A549 (cell line): ENCODE data around the gene MUC6. TPM values are rescaled to one million over a fixed set of nuclear protein-coding genes. Genes with fewer than 3 reads are reported as not detected.

ENCODE experiments used
- ATAC-seq, 2 experiments: fragments of 200-7000 bp in 1 of 2; fragments of >200 bp in 1 of 2; cut with Nextera tagmentation in 1 of 2; cut with Tn5 transposase in 1 of 2; 3 replicates each; pipeline versions ENCODE4 v1.8.0 to v1.9.1; 2018 to 2020; ENCODE audit warnings: mild to moderate bottlenecking in 1 of 2, moderate library complexity in 1 of 2
- CTCF ChIA-PET: fragments of 300-600 bp; sonication (Branson Sonifier 250); formaldehyde crosslinking; extraction: SDS; loops from one replicate; lab custom pipeline; 2021; ENCODE audit warnings: antibody characterized with exemption, inconsistent platforms; lab: Yijun Ruan, JAX
- POLR2A ChIA-PET: fragments of 350-600 bp; formaldehyde crosslinking; extraction: SDS; loops from one replicate; lab custom pipeline; 2021; ENCODE audit warnings: antibody characterized with exemption, inconsistent platforms; lab: Yijun Ruan, JAX
- DNase-seq, 2 experiments: peaks; one replicate each; pipeline versions ENCODE4 v3.0.0 to v3.0.0-alpha.2; 2011 to 2016; ENCODE audit warnings: low read depth in 1 of 2, low spot score in 1 of 2
- FAIRE-seq: peaks from 2 replicates; lab custom pipeline; 2011; peaks lifted over from hg19 to GRCh38; lab: Jason Lieb, UNC
- H3K27ac ChIP-seq, 2 experiments: fragments of >200 bp; sonication (Bioruptor Twin); formaldehyde crosslinking; 3 replicates each; pipeline ENCODE4 v1.5.1; 2016 to 2017
- H3K4me1 ChIP-seq: fragments of >200 bp; sonication (Bioruptor Twin); formaldehyde crosslinking; 3 replicates; pipeline ENCODE4 v1.6.1; 2016
- H3K4me2 ChIP-seq: fragments of >200 bp; sonication (Bioruptor Twin); formaldehyde crosslinking; 3 replicates; pipeline ENCODE4 v1.6.1; 2016
- H3K4me3 ChIP-seq: fragments of >200 bp; sonication (Bioruptor Twin); formaldehyde crosslinking; 3 replicates; pipeline ENCODE4 v1.5.1; 2016
- H3K9me3 ChIP-seq: fragments of >200 bp; sonication (Bioruptor Twin); formaldehyde crosslinking; 3 replicates; pipeline ENCODE4 v1.6.1; 2016
- BHLHE40 ChIP-seq: IDR thresholded peaks from 2 replicates; pipeline ENCODE4 v1.6.1; 2012; ENCODE audit warnings: low read depth, low read length, inconsistent platforms
- EP300 ChIP-seq, 2 experiments: fragments of >200 bp; sonication (Bioruptor Twin); formaldehyde crosslinking; IDR thresholded peaks; 2 replicates in 1 of 2; 3 replicates in 1 of 2; pipeline ENCODE4 v1.6.1; 2016 to 2017
- FOSB ChIP-seq: fragments of 250-450 bp; sonication (Bioruptor Pico); IDR thresholded peaks from 2 replicates; pipeline ENCODE4 v1.5.0; 2020; ENCODE audit warnings: mild to moderate bottlenecking, moderate library complexity
- FOXS1 ChIP-seq: fragments of 250-450 bp; sonication (Bioruptor Pico); IDR thresholded peaks from 2 replicates; pipeline ENCODE4 v1.5.0; 2020; ENCODE audit warnings: mild to moderate bottlenecking, moderate library complexity
- HDAC2 ChIP-seq: fragments of 200-600 bp; sonication (generic); IDR thresholded peaks from 2 replicates; pipeline ENCODE4 v1.6.1; 2016
- HEYL ChIP-seq: fragments of 250-450 bp; sonication (Bioruptor Pico); IDR thresholded peaks from 2 replicates; pipeline ENCODE4 v1.8.0; 2021; ENCODE audit warnings: mild to moderate bottlenecking, moderate library complexity
- KDM5A ChIP-seq: fragments of 200-600 bp; sonication (generic); IDR thresholded peaks from 2 replicates; pipeline ENCODE4 v1.6.1; 2016; ENCODE audit warnings: antibody characterized with exemption, mild to moderate bottlenecking
- MAFK ChIP-seq: fragments of 450-650 bp; IDR thresholded peaks from 2 replicates; pipeline ENCODE4 v1.6.1; 2014; ENCODE audit not compliant: partially characterized antibody
- MAX ChIP-seq: IDR thresholded peaks from 2 replicates; pipeline ENCODE4 v1.6.1; 2012
- MAZ ChIP-seq: fragments of 150-350 bp; IDR thresholded peaks from 2 replicates; pipeline ENCODE4 v1.6.1; 2014; ENCODE audit warnings: antibody characterized with exemption, low read depth, low read length, borderline replicate concordance
- MYC ChIP-seq: IDR thresholded peaks from 2 replicates; pipeline ENCODE4 v1.6.1; 2012; ENCODE audit warnings: mild to moderate bottlenecking, inconsistent platforms, low read length, improper control_type of control experiment, borderline replicate concordance
- NFE2L2 ChIP-seq: fragments of 150-350 bp; conservative IDR thresholded peaks from 2 replicates; pipeline ENCODE4 v1.6.1; 2014; ENCODE audit warnings: low read length
- NR3C1 ChIP-seq: fragments of >200 bp; sonication (Bioruptor Twin); formaldehyde crosslinking; IDR thresholded peaks from 3 replicates; pipeline ENCODE4 v1.6.1; 2017
- POLR2A ChIP-seq: IDR thresholded peaks from 2 replicates; pipeline ENCODE4 v1.6.1; 2012; ENCODE audit warnings: mild to moderate bottlenecking, low read length
- POLR2AphosphoS2 ChIP-seq: conservative IDR thresholded peaks from 2 replicates; pipeline ENCODE4 v1.6.1; 2012; ENCODE audit warnings: low read length, improper control_type of control experiment, inconsistent platforms
- RARB ChIP-seq: fragments of 250-450 bp; sonication (Bioruptor Pico); IDR thresholded peaks from 2 replicates; pipeline ENCODE4 v1.8.0; 2021; ENCODE audit warnings: mild to moderate bottlenecking, moderate library complexity
- RFX5 ChIP-seq: fragments of 450-650 bp; IDR thresholded peaks from 2 replicates; pipeline ENCODE4 v1.7.1; 2014; ENCODE audit warnings: antibody characterized with exemption, mild to moderate bottlenecking, moderate library complexity
- SMC3 ChIP-seq: fragments of >200 bp; sonication (Bioruptor Twin); formaldehyde crosslinking; IDR thresholded peaks from 3 replicates; pipeline ENCODE4 v1.6.1; 2018; ENCODE audit warnings: inconsistent platforms
- SREBF2 ChIP-seq: fragments of 450-650 bp; IDR thresholded peaks from 2 replicates; pipeline ENCODE4 v1.6.1; 2014; ENCODE audit warnings: mild to moderate bottlenecking, moderate library complexity
- TP53 ChIP-seq: fragments of 250-450 bp; sonication (Bioruptor Pico); IDR thresholded peaks from 2 replicates; pipeline ENCODE4 v1.5.0; 2021; ENCODE audit warnings: mild to moderate bottlenecking, moderate library complexity
- USF2 ChIP-seq: fragments of 450-650 bp; IDR thresholded peaks from 2 replicates; pipeline ENCODE4 v1.6.1; 2014; ENCODE audit warnings: antibody characterized with exemption
- ZC3H11A ChIP-seq: fragments of 450-650 bp; IDR thresholded peaks from 2 replicates; pipeline ENCODE4 v1.6.1; 2014; ENCODE audit warnings: antibody characterized with exemption, mild to moderate bottlenecking
- ZFP36 ChIP-seq: fragments of 450-650 bp; IDR thresholded peaks from 2 replicates; pipeline ENCODE4 v1.6.1; 2014; ENCODE audit warnings: borderline replicate concordance; ENCODE audit not compliant: partially characterized antibody
- WGBS: methylation state at CpG from one replicate; pipeline ENCODE4 v1.1.6; 2017; ENCODE audit errors: missing lambda C conversion rate; 5-methylcytosine and 5-hydroxymethylcytosine counted together
- polyA plus RNA-seq, 4 experiments: library from polyadenylated mRNA; depleted of rRNA in 3 of 4; stranded (reverse); fragments of >200 nt; fragmentation: RNase III in 1 of 4; extraction: RNeasy Plus Mini Kit Qiagen cat#74134 plus additional on column Dnase treatment in 1 of 4; gene quantifications; 2 replicates in 3 of 4; 3 replicates in 1 of 4; pipeline ENCODE4 v1.2.3, GENCODE V29; 2011 to 2017

MUC6 gene
- polyA plus RNA-seq, 2 of the 4 experiments (the other 2 are of a cell fraction): not detected

- no peak for FAIRE-seq
Measured at GRCh38 chr11:1085440-1086170, 49.1 kb upstream of the MUC6 start.

GRCh38 chr11:1084561-1085439 lies 48.3 kb upstream of the MUC6 start:
- H3K4me3 ChIP-seq: no peak overlapping the region
- POLR2A ChIA-PET: no interaction called here
- DNase-seq (no peak), FAIRE-seq (no peak), ATAC-seq (no peak)
- no peak overlapping the region for H3K27ac ChIP-seq
- H3K9me3 ChIP-seq: no peaks in the 10 kb centered on the region
- no peak for TF ChIP-seq HDAC2
- TF ChIP-seq FOXS1 (CRISPR knock-in tag): no peak
- no peak for TF ChIP-seq MAX
- no peak for TF ChIP-seq EP300 (IDR thresholded peaks at IDR 0.05)
- TF ChIP-seq KDM5A: no peak
- no peak for TF ChIP-seq SREBF2
- TF ChIP-seq SMC3: no peak
- no peak for TF ChIP-seq TP53 (CRISPR knock-in tag)
- no peak for TF ChIP-seq MAFK
- TF ChIP-seq HEYL (CRISPR knock-in tag): no peak
- no peak for TF ChIP-seq POLR2A
- TF ChIP-seq FOSB (CRISPR knock-in tag): no peak
- TF ChIP-seq ZC3H11A: no peak
- no peak for TF ChIP-seq BHLHE40
- TF ChIP-seq ZFP36: no peak
- no peak for TF ChIP-seq MAZ
- 76% methylated on average over 26 of the region's 49 CpGs for WGBS
- H3K4me1 ChIP-seq: no peaks in the 10 kb centered on the region
- H3K4me2 ChIP-seq: no peak overlapping the region
- CTCF ChIA-PET: interaction anchor here (0.8 to 1.7 kb wide), 2 partner anchors 27 to 68 kb away, joined by 4 read pairs; no protein-coding TSS in a partner anchor

More at GRCh38 chr11:1085440-1086170, 49.1 kb upstream of the MUC6 start:
- DNase-seq (no peak), ATAC-seq (peak; percentile 12 to 41; a peak in 3 of 6 replicates)
- TF ChIP-seq NR3C1: no peak
- no peak for TF ChIP-seq FOXS1 (CRISPR knock-in tag)
- TF ChIP-seq POLR2AphosphoS2: no peak
- TF ChIP-seq HEYL (CRISPR knock-in tag): no peak
- TF ChIP-seq TP53 (CRISPR knock-in tag): no peak
- no peak for TF ChIP-seq NFE2L2
- TF ChIP-seq RFX5: no peak
- TF ChIP-seq SMC3: no peak
- no peak for TF ChIP-seq MYC
- no peak for TF ChIP-seq USF2
- no peak for TF ChIP-seq FOSB (CRISPR knock-in tag)
- TF ChIP-seq RARB (CRISPR knock-in tag): no peak
- TF ChIP-seq, all 56 proteins: peak for 0
- Histone ChIP-seq H3K4me2 (no peak overlapping the region), H3K4me3 (no peak overlapping the region), H3K27ac (no peak overlapping the region), H3K9me3 (no peaks in the 10 kb centered on the region; the same call in 2 of the 3 replicates), H3K4me1 (no peaks in the 10 kb centered on the region)
- POLR2A ChIA-PET: no interaction called here
- CTCF ChIA-PET: interaction anchor here (1.7 kb wide), 1 partner anchor 26 kb away, joined by 4 read pairs; no protein-coding TSS in a partner anchor
- WGBS: 71% methylated on average over 6 of the region's 26 CpGs
